Hypothalamus (tissue), 51 donors: ENCODE results near the gene KCNRG.
A peak's percentile ranks its signal among the peaks of the same experiment; 100 is the strongest.
"Not testable (repeated sequence)": the region's sequence is repeated elsewhere in the genome, so short reads cannot be mapped to it uniquely, and the experiment has no call there.

Experiments used
- DNase-seq, 51 donors: peaks; one replicate each; lab custom pipeline; 2025; lab: John Stamatoyannopoulos, UW

The KCNRG gene, protein sequence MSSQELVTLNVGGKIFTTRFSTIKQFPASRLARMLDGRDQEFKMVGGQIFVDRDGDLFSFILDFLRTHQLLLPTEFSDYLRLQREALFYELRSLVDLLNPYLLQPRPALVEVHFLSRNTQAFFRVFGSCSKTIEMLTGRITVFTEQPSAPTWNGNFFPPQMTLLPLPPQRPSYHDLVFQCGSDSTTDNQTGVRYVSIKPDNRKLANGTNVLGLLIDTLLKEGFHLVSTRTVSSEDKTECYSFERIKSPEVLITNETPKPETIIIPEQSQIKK

DNA sequence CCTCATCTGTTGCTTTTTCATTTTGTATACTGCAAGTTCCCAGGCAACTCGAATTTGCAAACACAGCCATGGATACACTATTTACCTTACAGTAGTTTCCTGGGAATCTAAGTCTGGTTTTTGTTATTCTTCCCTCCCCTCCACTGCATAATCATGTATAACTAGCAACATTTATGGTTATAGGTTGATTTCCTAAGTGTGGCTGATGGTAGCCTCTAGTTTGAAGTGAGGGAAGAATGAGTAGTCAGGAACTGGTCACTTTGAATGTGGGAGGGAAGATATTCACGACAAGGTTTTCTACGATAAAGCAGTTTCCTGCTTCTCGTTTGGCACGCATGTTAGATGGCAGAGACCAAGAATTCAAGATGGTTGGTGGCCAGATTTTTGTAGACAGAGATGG is at the start of gene KCNRG:
TSS of gene KCNRG (plus strand) at position 187 of the 400 bp plus-strand sequence. CDS start at position 237, 50 bp downstream.
- DNase-seq = no peak

DNA sequence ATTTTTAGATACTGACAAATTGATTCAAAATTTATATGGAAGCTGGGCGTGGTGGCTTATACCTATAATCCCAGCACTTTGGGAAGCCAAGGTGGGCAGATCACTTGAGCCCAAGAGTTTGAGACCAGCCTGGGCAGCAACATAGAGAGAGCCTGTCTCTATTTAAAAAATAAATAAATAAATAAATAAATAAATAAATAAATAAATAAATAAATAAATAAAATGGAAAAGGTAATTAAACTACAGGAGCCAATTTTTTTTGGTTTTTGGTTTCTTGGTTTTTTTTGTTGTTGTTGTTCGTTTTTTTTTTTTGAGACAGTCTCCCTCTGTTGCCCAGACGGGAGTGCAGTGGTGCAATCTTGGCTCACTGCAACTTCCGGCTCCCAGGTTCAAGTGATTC is 47.8 kb upstream of the KCNRG start:
- no peak for DNase-seq

DNA sequence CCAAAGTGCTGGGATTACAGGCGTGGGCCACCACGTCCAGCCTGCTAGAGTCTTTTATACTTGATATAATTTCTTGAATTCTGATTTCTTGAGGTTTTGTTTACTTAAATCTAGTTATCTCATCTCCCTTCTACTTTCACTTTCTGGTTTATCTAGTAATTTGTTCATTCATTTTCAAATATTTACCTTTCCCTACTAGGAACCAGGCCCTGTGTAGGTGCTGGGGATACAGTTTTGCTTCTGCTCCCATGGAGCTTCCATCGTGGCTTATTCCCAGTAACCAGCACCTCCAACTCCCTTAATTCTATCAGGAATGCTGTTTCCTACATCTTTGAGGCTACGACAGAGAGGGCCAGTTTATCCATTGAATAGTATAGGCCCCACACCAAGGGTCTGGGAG is 42.5 kb upstream of the KCNRG start:
- no peak for DNase-seq

DNA sequence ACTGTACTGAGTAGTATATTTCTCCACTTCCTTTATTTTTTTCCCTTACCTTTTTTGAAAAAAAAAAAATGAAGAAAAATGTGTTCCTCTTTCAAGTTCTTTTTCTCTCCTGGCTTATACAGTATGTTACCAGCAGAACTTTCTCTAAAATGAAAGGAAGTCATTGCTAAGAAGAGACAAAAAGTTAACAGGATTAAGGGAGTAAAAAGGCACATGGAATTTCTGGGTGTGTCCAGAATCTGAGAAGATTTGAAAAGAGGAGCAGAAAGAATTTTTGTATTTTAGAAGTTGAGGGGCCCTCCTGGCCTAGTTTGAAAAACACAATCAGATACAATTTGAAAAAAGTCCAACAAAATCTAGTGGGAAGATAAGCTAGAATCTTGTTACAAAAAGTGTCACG is 39.4 kb upstream of the KCNRG start:
- DNase-seq = no peak

DNA sequence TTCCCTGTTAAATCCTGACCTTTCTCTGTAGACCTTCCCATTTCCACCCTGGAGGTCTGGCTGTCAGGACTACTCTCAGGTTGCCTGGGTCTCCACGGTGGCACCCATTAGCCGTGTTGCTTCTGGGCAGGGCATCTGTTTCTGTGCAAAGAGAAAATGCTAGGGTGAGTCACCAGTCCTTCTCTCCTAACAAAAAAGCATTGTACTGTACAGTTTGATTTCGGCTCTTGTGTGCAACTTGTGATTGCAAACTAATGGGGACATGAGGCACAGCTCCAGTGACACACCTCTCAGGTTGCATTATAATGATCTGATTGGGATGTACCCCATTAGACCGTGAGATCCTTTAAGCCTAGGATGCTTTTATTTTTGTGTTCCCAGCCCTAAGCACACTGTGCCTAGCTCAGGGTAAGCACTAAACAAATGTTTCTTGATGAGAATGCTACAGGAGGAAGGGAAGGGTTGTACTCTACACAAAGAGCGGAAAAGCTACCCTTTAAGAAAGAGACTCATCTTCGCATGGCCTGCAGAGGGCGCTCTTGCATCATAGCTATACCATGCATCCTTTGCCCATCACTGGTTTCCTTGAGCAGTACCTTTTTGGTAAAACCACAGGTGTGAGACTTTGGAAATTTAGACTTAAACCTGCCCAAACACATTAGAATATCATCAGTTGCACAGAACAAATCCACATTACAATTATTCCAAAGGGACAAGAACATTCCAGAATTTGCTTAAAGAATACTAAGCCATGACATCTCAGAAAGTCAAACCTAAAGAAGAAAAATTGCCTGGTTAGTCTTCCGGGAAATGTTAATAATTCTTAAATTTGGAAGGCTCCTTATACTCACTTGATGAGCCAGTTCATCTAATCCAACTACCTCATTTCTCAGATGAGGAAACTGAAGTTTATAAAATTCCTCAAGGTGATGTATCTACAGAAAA is 38.7 kb upstream of the KCNRG start:
- peak in 40 of 51 donors; percentile 0 to 80 (median 33) for DNase-seq

DNA sequence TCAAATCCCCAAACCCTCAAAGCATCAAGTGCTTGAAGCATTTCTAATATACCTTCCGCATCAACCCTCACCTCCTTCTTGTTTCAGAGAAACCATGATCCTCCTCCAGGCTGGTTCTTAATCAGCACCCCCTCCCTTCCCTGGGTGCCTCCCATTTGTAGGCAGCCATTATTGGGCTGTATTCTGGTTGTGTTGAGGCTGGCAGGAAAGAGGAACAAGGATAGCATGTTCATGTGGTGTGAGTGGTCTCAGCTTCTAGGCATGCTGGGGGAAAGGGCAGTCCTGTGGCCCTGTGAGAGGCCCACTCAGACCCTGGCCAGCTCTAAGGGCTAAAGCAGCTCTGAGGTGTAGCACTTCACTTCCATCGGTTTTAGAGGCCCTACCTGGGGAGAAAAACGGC is 37.3 kb upstream of the KCNRG start:
- no peak for DNase-seq

DNA sequence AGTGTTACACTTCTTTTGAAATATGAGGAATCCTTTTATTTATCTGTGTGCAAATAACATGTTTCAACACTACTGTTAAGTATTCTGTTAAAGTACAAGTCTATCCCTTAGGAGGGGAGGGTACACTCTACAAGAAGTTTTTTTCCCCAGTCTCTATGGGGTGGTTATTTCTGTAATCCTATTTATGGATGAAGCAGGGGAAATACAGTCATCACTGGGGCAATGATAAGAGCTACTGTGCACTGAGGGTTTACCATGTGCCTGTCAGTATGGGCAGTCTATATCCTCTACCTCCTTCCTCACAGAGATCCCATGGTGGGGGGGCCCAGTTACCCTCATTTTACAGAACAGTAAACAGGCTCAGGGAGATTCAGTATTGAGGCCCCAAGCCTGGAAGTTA is 35.0 kb upstream of the KCNRG start:
- no peak for DNase-seq

DNA sequence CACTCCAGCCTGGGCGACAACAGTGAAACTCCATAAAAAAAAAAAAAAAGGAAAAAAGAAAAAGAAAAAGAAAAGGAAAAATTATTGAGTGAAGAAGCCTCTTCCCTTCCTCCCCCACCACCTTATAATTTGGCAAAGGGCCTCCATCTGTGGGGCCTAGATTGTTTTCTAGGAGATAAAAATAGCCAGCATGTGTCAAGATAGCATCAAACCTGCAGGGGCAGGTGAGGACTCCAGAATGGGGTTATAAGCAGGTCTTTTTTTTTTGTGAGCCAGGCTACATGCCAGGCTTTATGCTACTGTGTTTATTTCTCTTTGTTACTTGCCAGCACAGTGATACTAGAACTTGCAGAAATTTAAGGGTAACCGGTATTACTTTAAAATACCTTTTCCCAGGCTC is 30.1 kb upstream of the KCNRG start:
- DNase-seq = no peak

DNA sequence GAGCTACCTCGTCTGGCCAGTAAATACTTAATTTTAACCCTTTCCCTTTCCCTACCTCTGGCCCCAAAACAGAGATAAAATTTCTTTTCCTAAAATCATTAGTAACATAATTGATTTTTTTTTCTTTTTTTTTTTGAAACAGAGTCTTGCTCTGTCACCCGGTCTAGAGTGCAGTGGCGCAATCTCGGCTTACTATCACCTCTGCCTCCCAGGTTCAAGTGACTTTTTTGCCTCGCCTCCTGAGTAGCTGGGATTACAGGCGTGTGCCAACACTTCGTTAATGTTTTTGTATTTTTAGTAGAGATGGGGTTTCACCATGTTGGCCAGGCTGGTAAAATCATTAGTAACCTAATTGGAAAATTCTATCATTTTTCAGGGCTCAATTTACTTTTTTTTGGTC is 28.8 kb upstream of the KCNRG start:
- no peak for DNase-seq

DNA sequence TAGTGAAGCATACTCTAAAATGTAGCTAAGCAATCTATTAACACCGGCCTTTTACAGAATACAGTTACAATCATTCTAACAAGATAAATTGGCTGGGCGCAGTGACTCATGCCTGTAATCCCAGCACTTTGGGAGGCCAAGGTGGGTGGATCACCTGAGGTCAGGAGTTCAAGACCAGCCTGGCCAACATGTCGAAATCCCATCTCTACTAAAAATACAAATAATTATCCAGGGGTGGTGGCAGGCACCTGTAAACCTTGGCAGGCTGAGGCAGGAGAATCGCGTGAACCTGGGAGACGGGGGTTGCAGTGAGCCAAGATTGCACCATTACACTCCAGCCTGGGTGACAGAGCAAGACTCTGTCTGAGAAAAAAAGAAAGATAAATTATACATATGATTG is 24.6 kb upstream of the KCNRG start:
- DNase-seq = not testable (repeated sequence)

DNA sequence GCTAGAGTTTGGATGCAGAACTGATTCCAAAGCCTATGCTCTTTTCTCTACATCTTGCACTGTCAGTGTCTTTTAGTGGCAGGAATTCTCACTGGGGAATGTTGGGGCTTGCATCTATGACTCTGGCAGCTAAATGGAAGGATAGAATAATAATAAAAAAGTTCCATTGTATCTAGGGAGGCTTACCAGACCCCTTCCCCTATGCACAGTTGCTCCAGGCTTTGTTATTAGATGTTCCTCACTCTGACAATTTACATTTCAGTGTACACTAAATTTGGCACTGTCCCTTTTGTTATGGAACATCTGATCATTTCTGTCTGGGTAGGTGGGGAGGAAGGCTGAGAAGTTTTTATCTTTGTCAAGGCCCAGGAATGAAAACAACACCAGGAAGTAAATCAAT is 22.1 kb upstream of the KCNRG start:
- DNase-seq = no peak

DNA sequence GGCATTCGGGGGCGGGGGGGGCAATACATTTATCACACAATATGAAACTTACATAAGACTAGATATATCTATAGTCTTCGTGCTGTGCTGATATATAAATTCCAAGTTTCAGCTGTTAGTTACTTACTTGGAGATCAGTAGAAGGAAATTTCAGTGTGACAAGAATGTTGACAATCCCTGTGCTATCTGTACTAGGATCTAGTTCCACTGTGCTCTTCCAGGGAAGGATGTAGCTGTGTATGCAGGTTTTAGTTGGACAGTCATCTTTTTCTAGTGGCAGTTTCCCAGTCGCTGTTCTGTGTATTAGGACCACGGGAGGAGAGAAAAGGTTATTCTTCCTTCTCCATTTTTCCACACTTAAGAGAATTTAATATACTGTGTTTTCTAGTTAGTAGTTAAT is 21.6 kb upstream of the KCNRG start:
- no peak for DNase-seq

DNA sequence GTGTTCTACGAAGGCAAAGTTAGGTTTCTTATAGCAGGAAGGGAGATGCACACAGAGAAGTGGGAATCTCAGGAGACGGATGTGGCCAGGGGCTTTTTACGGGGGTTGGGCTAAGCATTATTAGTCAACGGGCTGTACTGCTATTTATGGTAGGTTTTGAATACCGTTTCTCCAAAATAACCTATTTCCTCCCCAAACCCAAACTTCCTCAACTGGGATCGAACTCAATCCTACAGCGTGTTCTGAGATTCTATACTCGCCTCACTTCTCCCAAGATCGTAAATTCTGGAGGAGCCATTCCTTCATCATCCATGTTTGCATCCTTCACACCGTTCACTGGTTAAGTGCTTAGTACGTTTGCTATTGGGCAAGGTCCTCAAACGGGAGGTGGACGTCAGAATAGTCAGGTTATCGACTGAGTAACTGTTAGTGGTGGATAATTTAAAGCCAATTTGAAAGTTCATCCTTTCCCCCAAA is 19.6 kb upstream of the KCNRG start:
- peak in 1 of 51 donors; percentile 39 for DNase-seq

DNA sequence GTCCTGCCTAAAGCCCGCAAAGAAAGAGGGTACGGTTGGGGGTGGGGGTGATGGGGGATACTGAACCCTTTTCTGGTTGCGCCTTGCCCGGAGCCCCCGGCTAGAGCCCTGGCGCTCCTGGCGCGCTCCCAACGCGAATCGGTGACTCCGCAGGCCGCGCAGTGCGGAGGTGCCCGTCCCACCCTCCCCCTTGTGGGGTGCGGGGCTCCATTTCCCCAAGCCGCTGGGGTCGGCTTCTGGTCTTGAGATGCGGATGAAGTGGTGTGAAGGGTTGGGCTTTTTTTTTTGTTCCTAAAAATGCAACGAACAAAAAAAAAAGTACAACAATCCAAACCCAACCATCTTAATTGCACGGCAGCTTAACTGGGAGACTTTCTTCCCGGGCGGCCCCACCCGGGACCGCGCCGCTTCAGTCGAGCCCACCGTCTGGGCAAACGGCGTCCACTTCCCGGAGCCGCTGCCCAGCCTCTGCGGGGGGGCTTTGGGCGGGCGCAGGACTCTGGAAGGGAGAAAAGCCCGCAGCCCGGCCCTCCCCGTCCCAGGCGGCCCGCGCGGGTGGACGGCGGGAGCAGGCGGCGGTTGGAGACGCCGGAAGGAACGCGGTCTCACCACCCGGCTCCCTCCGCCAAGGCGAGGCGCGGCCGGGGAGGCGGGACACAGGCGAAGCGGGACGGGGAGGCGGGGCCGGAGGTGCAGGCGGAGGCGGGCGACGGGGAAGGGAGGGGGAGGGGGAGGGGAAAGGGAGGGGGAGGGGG is 18.9 kb upstream of the KCNRG start:
- peak in 50 of 51 donors; percentile 60 to 95 (median 85) for DNase-seq

DNA sequence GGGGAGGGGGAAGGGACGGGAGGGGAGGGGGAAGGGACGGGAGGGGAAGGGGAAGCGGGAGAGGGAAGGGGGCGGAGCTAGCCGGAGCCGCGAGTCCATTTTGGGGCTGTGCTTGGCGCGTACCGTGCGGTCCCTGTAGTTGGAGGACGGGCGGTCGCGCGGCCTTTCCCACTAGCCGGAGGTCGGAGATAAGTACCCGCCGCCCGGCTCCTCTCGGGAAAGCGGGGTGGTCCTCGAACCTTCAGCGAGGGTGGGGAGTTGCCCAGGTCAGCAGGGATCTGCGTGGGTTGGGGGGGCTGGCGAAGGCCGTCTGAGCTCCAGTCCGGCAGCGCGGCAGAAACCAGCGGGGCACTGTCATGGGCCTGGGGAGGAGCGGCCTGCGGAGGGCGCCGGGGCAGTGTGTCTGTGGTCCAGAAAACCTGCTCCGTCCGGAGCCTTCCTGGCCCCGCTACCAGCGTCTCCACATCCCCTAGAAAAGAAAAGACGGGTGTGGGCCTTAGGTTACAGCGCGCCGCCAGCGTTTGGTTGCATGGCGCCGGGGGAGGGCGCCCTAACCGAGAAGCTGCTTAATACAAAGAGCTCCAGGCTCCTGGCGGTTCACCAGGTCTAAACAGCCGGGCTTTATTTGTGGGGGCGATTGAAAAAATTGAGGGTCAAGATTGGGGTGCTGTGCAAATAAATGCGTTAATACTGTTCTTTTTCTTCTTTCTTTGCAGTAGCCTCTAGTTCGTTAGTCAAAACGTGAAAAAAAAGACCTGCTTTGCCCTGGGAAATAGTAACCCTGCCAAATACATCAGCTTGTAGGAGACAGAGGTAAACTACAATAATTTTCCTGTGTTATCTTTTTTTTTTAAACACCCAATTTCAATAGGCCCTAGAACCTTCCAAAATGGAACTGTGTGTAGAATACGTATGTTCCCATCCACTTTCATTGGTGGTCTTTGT is 18.0 kb upstream of the KCNRG start, which contains the start of gene TRIM13:
TSS of gene TRIM13 (plus strand) at position 92 of the 945 bp plus-strand sequence. CDS start 14,899 bp downstream, outside the sequence.
- DNase-seq = peak; percentile 64 to 97 (median 89)

DNA sequence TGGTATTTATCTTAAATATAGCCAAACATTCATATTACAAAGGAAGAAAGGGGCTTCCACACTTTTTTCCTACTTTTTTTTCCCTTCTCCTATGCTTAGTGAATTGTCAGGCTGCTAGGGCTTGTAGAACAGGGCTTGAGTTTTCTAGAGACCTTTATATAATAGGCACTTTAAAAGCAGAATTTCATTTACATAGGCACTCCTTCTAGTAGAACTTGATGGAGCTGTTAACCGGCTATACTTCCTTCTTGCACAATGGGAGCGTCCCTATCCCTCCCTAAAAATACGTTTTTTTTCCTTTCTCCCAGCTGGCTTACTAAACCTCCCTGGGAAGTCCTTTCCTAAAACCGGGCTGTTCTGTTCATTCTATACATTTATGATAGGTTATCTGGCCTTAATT is 17.3 kb upstream of the KCNRG start:
- DNase-seq = no peak

DNA sequence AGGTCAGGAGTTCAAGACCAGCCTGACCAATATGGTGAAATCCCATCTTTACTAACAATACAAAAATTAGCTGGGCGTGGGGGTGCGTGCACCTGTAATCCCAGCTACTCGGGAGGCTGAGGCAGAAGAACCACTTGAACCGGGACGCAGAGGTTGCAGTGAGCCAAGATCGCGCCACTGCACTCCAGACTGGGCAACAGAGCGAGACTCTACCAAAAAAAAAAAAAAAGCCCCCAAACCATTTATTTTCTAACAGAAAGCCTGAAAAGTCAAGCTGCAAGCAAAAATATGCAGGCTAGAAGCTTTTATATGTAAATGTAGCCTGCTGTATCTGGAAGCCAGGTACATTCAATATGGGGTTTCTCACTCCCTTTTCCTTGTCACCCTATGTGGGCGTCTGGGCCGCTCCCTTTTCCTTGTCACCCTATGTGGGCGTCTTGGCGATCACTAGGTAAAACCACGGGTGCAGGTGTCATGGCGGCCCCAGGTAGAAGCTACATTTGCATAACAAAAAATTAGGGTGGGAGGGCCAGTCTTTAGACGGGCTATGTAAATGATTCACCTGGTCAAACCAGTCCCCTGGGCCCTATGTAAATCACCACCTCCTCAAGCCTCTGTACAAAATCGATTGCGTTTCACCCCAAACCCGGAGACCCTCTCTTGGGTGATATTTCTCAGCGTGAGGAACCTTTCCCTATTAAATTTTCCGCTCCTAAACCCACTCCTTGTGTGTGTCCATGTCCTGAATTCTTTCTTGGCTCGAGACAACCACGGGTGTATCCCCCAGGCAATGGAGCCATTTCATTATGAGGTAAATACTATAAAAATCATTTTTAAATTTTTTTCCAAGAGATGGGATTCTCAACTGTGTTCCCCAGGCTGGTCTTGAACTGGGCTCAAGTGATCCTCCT is 16.3 kb upstream of the KCNRG start:
- DNase-seq = no peak

DNA sequence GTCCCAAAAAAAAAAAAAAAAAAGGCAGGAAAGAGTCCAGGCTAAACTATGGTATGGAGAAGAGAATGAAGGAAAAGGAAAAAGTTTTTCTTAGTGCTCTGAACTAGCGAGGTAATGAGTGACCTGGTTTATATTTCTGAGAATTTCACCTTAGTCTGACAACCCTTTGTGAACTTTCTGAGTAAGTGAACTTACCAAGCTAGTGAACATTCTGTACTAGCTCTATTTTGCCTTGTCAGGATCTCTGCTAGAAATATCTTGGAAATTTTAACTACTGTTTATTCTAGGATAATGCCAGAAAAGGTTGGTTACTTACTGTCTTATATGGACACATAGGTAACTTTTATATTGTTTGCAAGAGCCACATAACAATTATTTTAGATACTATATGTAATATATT is 14.0 kb upstream of the KCNRG start:
- no peak for DNase-seq
